GM21528 (cell line): Measurements from ENCODE around the gene FUT7.

Experiments used
- ATAC-seq: cut with Tn5 transposase; IDR thresholded peaks from one replicate; pipeline ENCODE4 v1.9.1; 2021; ENCODE audit warnings: mild to moderate bottlenecking, moderate library complexity; ENCODE audit not compliant: unreplicated experiment, low FRiP score

The FUT7 gene

GRCh38 chr9:136990242-136990911 lies 41.5 kb downstream of the FUT7 start:
- ATAC-seq = no peak

GRCh38 chr9:136988872-136989271 lies 43.0 kb downstream of the FUT7 start:
- ATAC-seq = no peak

GRCh38 chr9:136985853-136986252 lies 46.0 kb downstream of the FUT7 start:
- no peak for ATAC-seq

- no peak for ATAC-seq
Measured at GRCh38 chr9:136985027-136985602, 46.8 kb downstream of the FUT7 start.

- no peak for ATAC-seq
Measured at GRCh38 chr9:136984464-136985026, 47.3 kb downstream of the FUT7 start.

GRCh38 chr9:136983656-136984314 lies 48.1 kb downstream of the FUT7 start:
- ATAC-seq = no peak

GRCh38 chr9:136983167-136983566 lies 48.7 kb downstream of the FUT7 start:
- ATAC-seq = no peak

- ATAC-seq = no peak
Measured at GRCh38 chr9:136982232-136983051, 49.4 kb downstream of the FUT7 start, which contains the start of gene LCNL1. Gene LCNL1, plus strand, starts transcription at chr9:136982993. Its CDS starts 594 bp downstream, at chr9:136983587.

- no peak for ATAC-seq
Measured at GRCh38 chr9:136981588-136982231, 50.2 kb downstream of the FUT7 start.

GRCh38 chr9:136980669-136981478 lies 51.0 kb downstream of the FUT7 start:
- ATAC-seq = no peak
